Measurements from ENCODE around the gene DHRS9.

Gene DHRS9

DNA sequence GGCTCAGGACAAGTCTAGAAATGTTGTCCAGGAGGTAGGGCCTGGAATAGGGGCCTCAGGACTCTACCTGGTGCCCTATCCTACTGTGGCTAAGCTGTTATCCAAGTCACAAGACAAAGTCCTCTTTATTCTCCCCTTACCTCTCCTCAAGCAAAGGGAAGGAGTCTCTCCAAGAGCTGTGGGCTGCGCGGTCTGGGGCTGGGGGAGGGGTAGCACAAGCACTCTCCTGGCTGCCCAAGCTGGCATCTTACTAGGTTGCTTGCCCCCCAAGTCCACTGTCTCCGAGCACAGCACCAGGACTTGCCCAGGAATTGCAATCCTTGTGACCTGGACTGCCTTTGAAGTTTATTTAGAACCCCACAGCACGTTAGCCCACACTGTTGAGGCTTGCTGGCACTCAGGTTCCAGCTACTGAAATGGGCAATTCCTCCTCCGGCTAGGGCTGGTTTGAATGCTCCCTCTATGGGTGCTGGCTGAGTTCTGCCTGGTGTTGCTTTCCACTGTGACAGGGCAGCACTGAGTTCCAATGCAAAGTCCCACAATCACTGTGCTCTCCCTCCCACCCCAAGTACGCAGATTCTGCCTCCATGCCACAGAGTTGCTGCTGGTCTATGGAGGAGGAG lies 18.5 kb downstream of the DHRS9 start:
- TF ChIP-seq, protein P1, sequence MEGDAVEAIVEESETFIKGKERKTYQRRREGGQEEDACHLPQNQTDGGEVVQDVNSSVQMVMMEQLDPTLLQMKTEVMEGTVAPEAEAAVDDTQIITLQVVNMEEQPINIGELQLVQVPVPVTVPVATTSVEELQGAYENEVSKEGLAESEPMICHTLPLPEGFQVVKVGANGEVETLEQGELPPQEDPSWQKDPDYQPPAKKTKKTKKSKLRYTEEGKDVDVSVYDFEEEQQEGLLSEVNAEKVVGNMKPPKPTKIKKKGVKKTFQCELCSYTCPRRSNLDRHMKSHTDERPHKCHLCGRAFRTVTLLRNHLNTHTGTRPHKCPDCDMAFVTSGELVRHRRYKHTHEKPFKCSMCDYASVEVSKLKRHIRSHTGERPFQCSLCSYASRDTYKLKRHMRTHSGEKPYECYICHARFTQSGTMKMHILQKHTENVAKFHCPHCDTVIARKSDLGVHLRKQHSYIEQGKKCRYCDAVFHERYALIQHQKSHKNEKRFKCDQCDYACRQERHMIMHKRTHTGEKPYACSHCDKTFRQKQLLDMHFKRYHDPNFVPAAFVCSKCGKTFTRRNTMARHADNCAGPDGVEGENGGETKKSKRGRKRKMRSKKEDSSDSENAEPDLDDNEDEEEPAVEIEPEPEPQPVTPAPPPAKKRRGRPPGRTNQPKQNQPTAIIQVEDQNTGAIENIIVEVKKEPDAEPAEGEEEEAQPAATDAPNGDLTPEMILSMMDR (IDR thresholded peaks at IDR 0.05; ENCODE audit: borderline replicate concordance, insufficient read depth, low read depth, low read length), result no peak
- no peak overlapping the region for H3K4me3 ChIP-seq (ENCODE audit: low read depth, low read length)

DNA sequence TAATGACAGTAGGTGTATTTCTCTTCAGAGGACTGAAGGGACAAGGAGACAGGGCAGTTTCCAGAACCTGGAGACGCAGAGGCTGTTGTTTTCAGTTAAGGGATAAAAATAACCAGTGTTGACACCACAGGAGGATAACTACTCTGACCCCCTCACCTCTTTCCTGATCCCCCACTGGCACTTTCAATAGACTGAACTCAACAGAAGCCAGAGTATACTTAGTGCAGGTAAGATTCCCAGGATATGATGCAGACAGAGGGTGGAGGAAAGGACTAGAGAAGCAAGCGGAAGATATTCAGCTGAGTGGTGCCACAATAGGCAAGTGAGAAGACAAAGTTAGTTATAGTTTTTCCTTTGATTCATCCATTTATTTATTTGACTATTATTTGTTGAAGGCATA lies 19.8 kb downstream of the DHRS9 start:
- H3K4me3 ChIP-seq (ENCODE audit: low read depth, low read length), result no peak overlapping the region
- TF ChIP-seq, protein P1 (IDR thresholded peaks at IDR 0.05; ENCODE audit: borderline replicate concordance, insufficient read depth, low read depth, low read length), result no peak

DNA sequence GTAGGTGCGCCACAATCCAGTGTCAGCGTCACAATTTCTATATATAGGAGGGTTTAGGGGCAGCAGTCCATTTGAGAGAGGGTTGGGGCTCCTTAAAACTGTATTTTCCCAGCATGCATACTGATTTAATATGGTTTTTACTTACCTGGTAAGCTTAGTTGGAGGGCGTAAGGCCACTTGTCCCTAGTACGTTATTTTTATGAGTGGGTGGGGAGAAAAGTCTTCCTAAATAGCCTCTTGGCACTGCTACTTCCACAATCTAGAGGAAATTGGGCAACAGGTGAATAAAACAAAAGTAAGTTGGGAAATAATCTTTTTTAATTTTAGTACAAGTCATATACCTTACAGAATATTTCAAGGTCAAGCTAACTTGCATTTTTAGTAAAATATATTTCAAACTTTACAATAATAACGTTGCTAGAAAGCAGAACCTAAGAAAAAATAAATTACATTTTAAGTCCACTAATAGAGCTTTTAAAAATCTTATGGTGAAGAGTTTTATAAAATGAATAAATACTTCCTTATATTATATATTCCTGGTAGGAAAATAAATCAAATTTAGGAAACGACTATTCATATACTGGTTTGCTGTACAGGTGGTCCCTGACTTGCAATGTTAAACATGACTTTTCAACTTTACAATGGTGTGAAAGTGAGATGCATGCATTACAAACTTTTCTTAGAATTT lies 20.9 kb downstream of the DHRS9 start:
- no peak overlapping the region for H3K4me3 ChIP-seq (ENCODE audit: low read depth, low read length)
- TF ChIP-seq, protein P1 (IDR thresholded peaks at IDR 0.05; ENCODE audit: borderline replicate concordance, insufficient read depth, low read depth, low read length), result no peak

DNA sequence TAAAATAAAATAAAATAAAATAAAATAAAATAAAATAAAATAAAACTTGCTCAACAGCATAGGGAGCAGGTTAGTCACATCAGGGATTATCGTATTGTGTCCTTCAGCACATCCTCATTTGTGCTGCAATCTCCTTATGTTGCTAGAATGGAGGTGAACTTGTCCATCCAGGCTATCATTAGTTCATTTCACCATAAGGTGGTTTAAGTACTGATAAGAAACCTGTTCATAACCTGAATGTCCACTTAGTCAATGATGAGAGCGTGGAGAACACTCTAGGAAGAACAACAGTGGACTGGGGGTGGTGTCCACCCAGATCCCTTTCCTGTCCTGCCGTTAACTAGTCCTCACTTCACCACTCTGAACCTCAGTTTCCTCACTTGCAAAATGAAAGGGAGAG lies 21.9 kb downstream of the DHRS9 start:
- no peak overlapping the region for H3K4me3 ChIP-seq (ENCODE audit: low read depth, low read length)
- TF ChIP-seq, protein P1 (IDR thresholded peaks at IDR 0.05; ENCODE audit: borderline replicate concordance, insufficient read depth, low read depth, low read length), result no peak

DNA sequence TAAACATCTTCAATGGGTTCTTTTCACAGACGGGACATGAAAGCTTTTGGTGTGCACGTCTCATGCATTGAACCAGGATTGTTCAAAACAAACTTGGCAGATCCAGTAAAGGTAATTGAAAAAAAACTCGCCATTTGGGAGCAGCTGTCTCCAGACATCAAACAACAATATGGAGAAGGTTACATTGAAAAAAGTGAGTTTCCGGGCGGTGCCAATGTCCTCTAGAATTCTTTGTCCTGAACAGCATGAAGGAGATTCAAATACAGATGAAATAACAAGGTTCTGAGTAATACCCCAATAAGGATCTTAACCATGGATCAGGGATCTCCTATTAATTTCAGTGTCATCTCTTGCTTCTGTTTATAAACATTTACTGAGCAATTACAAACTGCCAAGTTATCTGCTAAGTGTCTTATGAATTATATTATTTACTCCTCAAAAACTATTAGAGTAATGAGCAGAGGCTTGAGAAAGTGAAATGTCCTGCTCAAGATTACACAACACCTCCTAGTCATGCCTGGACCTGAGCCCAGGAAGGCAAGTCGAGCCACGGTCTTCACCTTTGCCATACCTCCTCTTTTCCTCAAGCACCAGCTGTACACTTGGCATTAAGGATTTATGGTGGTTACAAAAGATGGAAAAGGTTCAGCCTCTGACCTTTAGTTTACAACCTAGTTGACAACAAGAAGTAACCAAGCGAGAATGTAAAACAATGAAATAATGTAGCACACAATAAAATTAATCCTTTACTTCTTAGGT lies 22.6 kb downstream of the DHRS9 start:
- no peak overlapping the region for H3K4me3 ChIP-seq (ENCODE audit: low read depth, low read length)
- TF ChIP-seq, protein P1 (IDR thresholded peaks at IDR 0.05; ENCODE audit: borderline replicate concordance, insufficient read depth, low read depth, low read length), result no peak

DNA sequence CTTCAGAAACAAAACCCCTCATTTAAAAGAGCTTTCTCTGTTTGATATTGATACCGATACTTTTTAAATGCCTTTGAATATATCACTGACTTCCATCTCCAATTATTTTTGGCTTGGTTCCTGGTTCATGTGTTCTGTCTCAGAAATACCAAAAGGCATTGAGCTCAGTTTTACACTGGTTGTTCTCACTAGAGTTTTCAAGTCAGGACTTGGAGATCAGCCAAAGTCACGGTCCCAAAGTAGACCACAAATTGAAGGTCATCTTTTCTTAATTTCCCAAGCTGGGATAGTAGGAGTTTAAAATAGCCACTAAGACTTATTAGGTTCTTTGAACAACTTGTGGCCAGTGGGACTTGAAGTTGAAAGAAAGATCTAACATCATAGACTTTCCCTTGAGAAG lies 24.2 kb downstream of the DHRS9 start:
- TF ChIP-seq, protein P1 (IDR thresholded peaks at IDR 0.05; ENCODE audit: borderline replicate concordance, insufficient read depth, low read depth, low read length), result no peak
- H3K4me3 ChIP-seq (ENCODE audit: low read depth, low read length), result no peak overlapping the region
